Natural killer cell (primary cell): ENCODE results near the gene USP24. TPM values are rescaled to one million over a fixed set of nuclear protein-coding genes. Genes with fewer than 3 reads are reported as not detected.

ENCODE experiments used
- ATAC-seq, 3 donors: fragments of 150-1000 bp in 2 of 3; fragments of 200-7000 bp in 1 of 3; cut with Tn5 transposase; 1 replicate in 1 of 3; 2 replicates in 2 of 3; pipeline ENCODE4 v1.10.0; 2021; ENCODE audit warnings: mild to moderate bottlenecking in 2 of 3, moderate library complexity in 2 of 3
- DNase-seq, 2 donors: peaks; one replicate each; pipeline versions ENCODE4 v3.0.0 to v3.0.0-alpha.2; 2013 to 2021; ENCODE audit warnings: mixed read lengths in 1 of 2
- H3K27ac ChIP-seq: one replicate; pipeline ENCODE4 v1.5.1; 2013; ENCODE audit warnings: mild to moderate bottlenecking, low read length
- H3K27me3 ChIP-seq: one replicate; pipeline ENCODE4 v1.6.1; 2013; ENCODE audit warnings: low read length; ENCODE audit not compliant: control insufficient read depth, insufficient read depth
- H3K36me3 ChIP-seq: one replicate; pipeline ENCODE4 v1.6.1; 2013; ENCODE audit warnings: low read length; ENCODE audit not compliant: control insufficient read depth, insufficient read depth
- H3K4me1 ChIP-seq: one replicate; pipeline ENCODE4 v1.6.1; 2013; ENCODE audit warnings: low read length; ENCODE audit not compliant: control insufficient read depth, insufficient read depth
- H3K4me3 ChIP-seq: one replicate; pipeline ENCODE4 v1.5.1; 2013; ENCODE audit warnings: low read length
- H3K9me3 ChIP-seq: one replicate; pipeline ENCODE4 v1.6.1; 2013; ENCODE audit warnings: low read length; ENCODE audit not compliant: control insufficient read depth, insufficient read depth
- H3K27ac Mint-ChIP-seq, 2 donors: one replicate each; pipeline ENCODE4 v1.8.0; 2022; ENCODE audit warnings: mild to moderate bottlenecking in 2 of 2, mixed read lengths in 2 of 2, moderate library complexity in 1 of 2
- H3K27me3 Mint-ChIP-seq, 2 donors: one replicate each; pipeline ENCODE4 v1.8.0; 2022; ENCODE audit warnings: low read depth in 2 of 2, mixed read lengths in 2 of 2
- H3K36me3 Mint-ChIP-seq: one replicate; pipeline ENCODE4 v1.8.0; 2022; ENCODE audit warnings: mixed read lengths
- H3K4me1 Mint-ChIP-seq, 2 donors: one replicate each; pipeline ENCODE4 v1.8.0; 2022; ENCODE audit warnings: mixed read lengths in 2 of 2
- H3K4me3 Mint-ChIP-seq: one replicate; pipeline ENCODE4 v1.8.0; 2022; ENCODE audit warnings: mild to moderate bottlenecking, moderate library complexity, mixed read lengths
- H3K9me3 Mint-ChIP-seq, 2 donors: one replicate each; pipeline ENCODE4 v1.8.0; 2022; ENCODE audit warnings: mixed read lengths in 2 of 2
- WGBS: methylation state at CpG from one replicate; pipeline ENCODE4 v1.1.7; 2013; ENCODE audit warnings: missing lambda C conversion rate; ENCODE audit not compliant: insufficient coverage; 5-methylcytosine and 5-hydroxymethylcytosine counted together
- intact Hi-C: fragments of 100-400 bp; cut with micrococcal nuclease; formaldehyde crosslinking; loops from one replicate; pipeline ENCODE4 v1.14.2; 2022
- total RNA-seq, 4 donors: library from RNA; stranded (reverse); fragments of 120-200 nt in 1 of 4; gene quantifications; one replicate each; pipeline versions ENCODE4 v1.2.3 to v1.2.4, GENCODE V29; 2013 to 2022
- TF ChIP-seq, protein P1 (sequence below): fragments of 200-600 bp; IDR thresholded peaks from one replicate; pipeline ENCODE4 v1.8.0; 2022; ENCODE audit warnings: antibody characterized with exemption

USP24 gene
- total RNA-seq, 3 donors from 2014 or later (not counting 1 experiment from before 2014, with no cell fraction given): 155 TPM

DNA sequence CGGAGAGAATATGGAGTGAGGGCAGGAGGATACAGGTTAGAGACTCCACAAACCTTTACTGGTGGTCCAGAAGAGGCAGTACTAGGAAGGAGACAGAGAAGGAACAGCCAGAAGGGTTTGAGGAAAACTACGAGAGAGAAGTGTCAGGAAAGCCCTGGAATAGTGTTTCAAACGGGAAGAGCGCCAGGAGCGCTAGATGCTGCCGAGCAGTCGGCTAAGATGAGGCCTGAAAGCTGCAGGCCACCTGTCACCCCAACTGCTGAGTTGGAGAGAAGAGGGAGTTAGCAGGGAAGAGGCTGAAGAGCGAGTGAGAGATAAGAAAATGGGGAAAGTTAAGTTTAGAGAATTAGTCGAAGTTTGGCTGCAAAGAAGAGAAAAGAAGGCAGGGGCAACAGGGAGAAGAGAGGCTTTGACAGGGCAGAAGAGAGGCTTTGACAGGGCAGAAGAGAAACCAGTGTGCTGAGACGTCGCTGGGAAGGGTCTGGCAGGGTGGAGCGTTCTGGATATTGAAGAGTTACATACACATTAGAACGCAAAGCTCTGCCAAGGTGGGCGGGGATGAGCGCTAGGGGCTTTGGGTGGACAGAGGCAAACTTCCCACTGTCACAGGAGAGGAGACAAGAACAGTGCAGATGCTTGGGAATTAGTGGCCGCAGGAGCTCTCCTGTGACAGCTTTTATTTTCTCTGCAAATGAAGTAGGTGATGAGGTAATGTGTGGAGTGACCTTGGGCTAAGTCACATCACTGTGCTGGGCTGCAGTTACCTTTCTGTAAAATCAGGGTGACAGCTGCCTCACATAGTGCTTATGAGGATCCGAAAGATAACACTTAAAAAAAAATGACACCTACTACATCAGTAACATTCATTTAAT lies 144.6 kb downstream of the USP24 start:
- ATAC-seq (no peak), DNase-seq (no peak)
- H3K27ac ChIP-seq: no peak overlapping the region
- WGBS: 98% methylated on average over 16 of the region's 17 CpGs
- TF ChIP-seq, protein P1, sequence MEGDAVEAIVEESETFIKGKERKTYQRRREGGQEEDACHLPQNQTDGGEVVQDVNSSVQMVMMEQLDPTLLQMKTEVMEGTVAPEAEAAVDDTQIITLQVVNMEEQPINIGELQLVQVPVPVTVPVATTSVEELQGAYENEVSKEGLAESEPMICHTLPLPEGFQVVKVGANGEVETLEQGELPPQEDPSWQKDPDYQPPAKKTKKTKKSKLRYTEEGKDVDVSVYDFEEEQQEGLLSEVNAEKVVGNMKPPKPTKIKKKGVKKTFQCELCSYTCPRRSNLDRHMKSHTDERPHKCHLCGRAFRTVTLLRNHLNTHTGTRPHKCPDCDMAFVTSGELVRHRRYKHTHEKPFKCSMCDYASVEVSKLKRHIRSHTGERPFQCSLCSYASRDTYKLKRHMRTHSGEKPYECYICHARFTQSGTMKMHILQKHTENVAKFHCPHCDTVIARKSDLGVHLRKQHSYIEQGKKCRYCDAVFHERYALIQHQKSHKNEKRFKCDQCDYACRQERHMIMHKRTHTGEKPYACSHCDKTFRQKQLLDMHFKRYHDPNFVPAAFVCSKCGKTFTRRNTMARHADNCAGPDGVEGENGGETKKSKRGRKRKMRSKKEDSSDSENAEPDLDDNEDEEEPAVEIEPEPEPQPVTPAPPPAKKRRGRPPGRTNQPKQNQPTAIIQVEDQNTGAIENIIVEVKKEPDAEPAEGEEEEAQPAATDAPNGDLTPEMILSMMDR: no peak
- Mint-ChIP-seq H3K4me1 (peaks cover 11 to 16% of the 10 kb centered on the region in 2 donors), H3K4me3 (no peak overlapping the region), H3K27me3 (no peaks in the 10 kb centered on the region), H3K9me3 (no peaks in the 10 kb centered on the region), H3K27ac (peak overlapping the region; percentile 50 to 60), H3K36me3 (peaks cover 53% of the 10 kb centered on the region)
- no peaks in the 10 kb centered on the region for H3K4me1 ChIP-seq
- no peak overlapping the region for H3K4me3 ChIP-seq
- intact Hi-C loops: no loop called here
- H3K9me3 ChIP-seq: no peaks in the 10 kb centered on the region
- H3K36me3 ChIP-seq: peaks cover 81% of the 10 kb centered on the region
- H3K27me3 ChIP-seq: no peaks in the 10 kb centered on the region

DNA sequence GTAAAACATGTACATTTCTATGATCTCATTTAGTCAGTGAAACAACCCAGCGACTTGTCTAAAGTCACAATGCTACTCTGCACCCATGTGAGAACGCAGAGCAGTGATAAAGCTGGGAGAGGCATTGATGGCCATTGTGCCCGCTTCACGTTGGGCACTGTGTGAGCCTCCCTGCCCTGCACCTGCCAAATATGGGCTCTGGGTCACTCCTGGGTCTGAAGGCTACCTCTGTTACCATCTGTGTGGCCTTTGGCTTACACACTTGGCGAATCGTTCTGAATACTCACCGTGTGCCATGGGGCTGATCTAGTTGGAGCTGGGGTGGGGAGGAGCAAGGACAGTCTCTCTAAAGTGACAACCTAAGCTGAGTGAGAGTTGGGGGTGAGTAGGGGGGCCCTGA lies 145.9 kb downstream of the USP24 start:
- Histone ChIP-seq H3K27ac (no peak overlapping the region), H3K4me3 (no peak overlapping the region), H3K4me1 (no peaks in the 10 kb centered on the region), H3K27me3 (no peaks in the 10 kb centered on the region), H3K9me3 (no peaks in the 10 kb centered on the region), H3K36me3 (peaks cover 70% of the 10 kb centered on the region)
- Mint-ChIP-seq H3K4me1 (peaks cover 11 to 16% of the 10 kb centered on the region in 2 donors), H3K36me3 (peaks cover 47% of the 10 kb centered on the region), H3K4me3 (no peak overlapping the region), H3K27ac (peak overlapping the region; percentile 50 to 59), H3K27me3 (no peaks in the 10 kb centered on the region), H3K9me3 (no peaks in the 10 kb centered on the region)
- TF ChIP-seq, protein P1: no peak
- ATAC-seq: no peak
- DNase-seq: no peak
- intact Hi-C loops: no loop called here
- WGBS: 95% methylated on average over 7 of the region's 7 CpGs

DNA sequence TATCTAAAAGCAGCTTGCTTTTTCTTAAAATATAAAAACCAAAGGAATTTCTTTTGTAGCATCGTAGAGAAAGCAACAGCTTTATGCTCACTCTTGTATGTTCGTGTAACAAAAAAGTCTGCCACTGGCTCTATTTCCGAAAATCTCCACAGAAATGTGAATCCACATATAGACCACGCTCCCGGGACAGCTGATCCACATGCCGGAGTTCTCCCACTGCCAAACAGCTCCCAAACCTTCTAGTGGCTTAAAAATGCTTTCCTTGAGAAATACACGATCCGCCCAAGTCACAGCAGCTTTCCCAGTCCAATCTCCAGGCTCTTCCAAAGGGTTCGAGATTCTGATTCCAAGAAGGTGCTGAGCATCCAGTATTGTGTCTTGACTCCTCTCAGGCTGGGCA lies 146.5 kb downstream of the USP24 start:
- TF ChIP-seq, protein P1: no peak
- 98% methylated on average over 9 of the region's 9 CpGs for whole genome bisulfite sequencing
- peak overlapping the region; percentile 50 to 59 for H3K27ac Mint-ChIP-seq
- ATAC-seq: no peak
- intact Hi-C loops: no loop called here
- H3K4me3 Mint-ChIP-seq: no peak overlapping the region
- Histone ChIP-seq H3K27ac (no peak overlapping the region), H3K36me3 (peaks cover 64% of the 10 kb centered on the region), H3K27me3 (no peaks in the 10 kb centered on the region), H3K9me3 (no peaks in the 10 kb centered on the region), H3K4me1 (no peaks in the 10 kb centered on the region), H3K4me3 (no peak overlapping the region)
- H3K9me3 Mint-ChIP-seq: no peaks in the 10 kb centered on the region
- H3K27me3 Mint-ChIP-seq: no peaks in the 10 kb centered on the region
- no peak for DNase-seq
- peaks cover 44% of the 10 kb centered on the region for H3K36me3 Mint-ChIP-seq
- peaks cover 11 to 16% of the 10 kb centered on the region in 2 donors for H3K4me1 Mint-ChIP-seq
